ENCODE data around the gene ENOX1.

- TF ChIP-seq, protein P1, sequence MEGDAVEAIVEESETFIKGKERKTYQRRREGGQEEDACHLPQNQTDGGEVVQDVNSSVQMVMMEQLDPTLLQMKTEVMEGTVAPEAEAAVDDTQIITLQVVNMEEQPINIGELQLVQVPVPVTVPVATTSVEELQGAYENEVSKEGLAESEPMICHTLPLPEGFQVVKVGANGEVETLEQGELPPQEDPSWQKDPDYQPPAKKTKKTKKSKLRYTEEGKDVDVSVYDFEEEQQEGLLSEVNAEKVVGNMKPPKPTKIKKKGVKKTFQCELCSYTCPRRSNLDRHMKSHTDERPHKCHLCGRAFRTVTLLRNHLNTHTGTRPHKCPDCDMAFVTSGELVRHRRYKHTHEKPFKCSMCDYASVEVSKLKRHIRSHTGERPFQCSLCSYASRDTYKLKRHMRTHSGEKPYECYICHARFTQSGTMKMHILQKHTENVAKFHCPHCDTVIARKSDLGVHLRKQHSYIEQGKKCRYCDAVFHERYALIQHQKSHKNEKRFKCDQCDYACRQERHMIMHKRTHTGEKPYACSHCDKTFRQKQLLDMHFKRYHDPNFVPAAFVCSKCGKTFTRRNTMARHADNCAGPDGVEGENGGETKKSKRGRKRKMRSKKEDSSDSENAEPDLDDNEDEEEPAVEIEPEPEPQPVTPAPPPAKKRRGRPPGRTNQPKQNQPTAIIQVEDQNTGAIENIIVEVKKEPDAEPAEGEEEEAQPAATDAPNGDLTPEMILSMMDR (IDR thresholded peaks at IDR 0.05) = no peak
- TF ChIP-seq HOXA7 (CRISPR knock-in tag; IDR thresholded peaks at IDR 0.05) = no peak
- no peak for TF ChIP-seq ZFP36 (IDR thresholded peaks at IDR 0.05; ENCODE audit: borderline replicate concordance, partially characterized antibody)
- TF ChIP-seq FOSL2 (IDR thresholded peaks at IDR 0.05) = no peak
- no peak for TF ChIP-seq FOSL2 (CRISPR knock-in tag; IDR thresholded peaks at IDR 0.05)
- no peak for TF ChIP-seq MAZ (IDR thresholded peaks at IDR 0.05; ENCODE audit: borderline replicate concordance, low read depth, low read length)
- no peak for TF ChIP-seq MAX (IDR thresholded peaks at IDR 0.05)
These were observed 298.9 kb downstream of the ENOX1 start for GRCh38 chr13:43487885-43488284.
